Measurements from ENCODE around the gene EPHB4. TPM values are rescaled to one million over a fixed set of nuclear protein-coding genes. Genes with fewer than 3 reads are reported as not detected.
"Not testable (repeated sequence)": the region's sequence is repeated elsewhere in the genome, so short reads cannot be mapped to it uniquely, and the experiment has no call there.

Gene EPHB4
- total and polyA plus RNA-seq, 2 of the 8 experiments (the other 6 are each of a cell fraction or from before 2014, with no cell fraction given) = 85.0 to 113 TPM

DNA sequence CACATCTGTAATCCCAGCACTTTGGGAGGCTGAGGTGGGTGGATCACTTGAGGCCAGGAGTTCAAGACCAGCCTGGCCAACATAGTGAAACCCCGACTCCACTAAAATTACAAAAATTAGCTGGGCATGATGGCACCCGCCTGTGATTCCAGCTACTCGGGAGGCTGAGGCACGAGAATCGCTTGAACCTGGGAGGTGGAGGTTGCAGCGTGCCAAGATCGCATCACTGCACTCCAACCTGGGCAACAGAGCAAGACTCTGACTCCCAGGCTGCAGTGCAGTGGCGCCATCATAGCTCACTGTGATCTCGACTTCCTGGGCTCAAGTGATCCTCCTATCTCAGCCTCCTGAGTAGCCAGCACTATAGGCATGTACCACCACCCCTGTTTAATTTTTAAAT, 27.6 kb upstream of the EPHB4 start:
- H4K20me1 ChIP-seq (replicated peaks in 1 of 2; ENCODE audit: control insufficient read depth in 1 of 2, insufficient read depth in 2 of 2, low read length in 2 of 2) = peaks cover 0 to 11% of the 10 kb centered on the region in 2 experiments
- FAIRE-seq; H3K4me3 ChIP-seq (ENCODE audit: extremely low read depth in 1 of 4, insufficient read depth in 2 of 4, low read depth in 3 of 4, low read length in 4 of 4): not testable (repeated sequence)

More for the DNA sequence above, 27.6 kb upstream of the EPHB4 start:
- not testable (repeated sequence) for H3K18ac ChIP-seq (ENCODE audit: extremely low read depth, low read length); H4K5ac ChIP-seq (ENCODE audit: insufficient read length, low read depth, low read length); H4K91ac ChIP-seq (replicated peaks; ENCODE audit: insufficient read length, low read length); H3K27ac ChIP-seq (ENCODE audit: low read depth, low read length); H3K23ac ChIP-seq (ENCODE audit: insufficient read length); H2BK5ac ChIP-seq (ENCODE audit: low read depth, low read length); H3K9ac ChIP-seq (replicated peaks in 1 of 4; ENCODE audit: extremely low read depth in 1 of 4, low read depth in 3 of 4, low read length in 3 of 4); H2BK15ac ChIP-seq (ENCODE audit: low read length); H3K56ac ChIP-seq (replicated peaks; ENCODE audit: insufficient read length, low read depth, low read length); H3K9me3 ChIP-seq (ENCODE audit: insufficient read depth in 2 of 2, low read depth in 1 of 2, low read length in 1 of 2); H3K4me1 ChIP-seq (replicated peaks in 1 of 4; ENCODE audit: control insufficient read depth in 3 of 4, insufficient read depth in 4 of 4, low read length in 3 of 4); H3K23me2 ChIP-seq (ENCODE audit: low read depth, low read length); H2AFZ ChIP-seq (ENCODE audit: low read length); H2BK20ac ChIP-seq (ENCODE audit: low read length); DNase-seq (ENCODE audit: low read depth in 1 of 2, low spot score in 2 of 2); H4K8ac ChIP-seq (ENCODE audit: extremely low read depth, insufficient read depth, low read length); H3K4me2 ChIP-seq (ENCODE audit: insufficient read depth in 1 of 2, low read depth in 2 of 2, low read length in 2 of 2); H2BK120ac ChIP-seq (replicated peaks; ENCODE audit: low read depth, low read length); H2AK5ac ChIP-seq (ENCODE audit: low read depth, low read length); H3K4ac ChIP-seq (replicated peaks; ENCODE audit: insufficient read length, low read depth, low read length); H2BK12ac ChIP-seq (ENCODE audit: low read depth, low read length); H3K36me3 ChIP-seq (ENCODE audit: control insufficient read depth in 2 of 4, insufficient read depth in 4 of 4, low read length in 3 of 4); H3K14ac ChIP-seq (ENCODE audit: insufficient read length); H3K27me3 ChIP-seq (replicated peaks in 1 of 4; ENCODE audit: control insufficient read depth in 3 of 4, extremely low read depth in 1 of 4, insufficient read depth in 3 of 4, low read length in 3 of 4)
- peaks cover 0 to 21% of the 10 kb centered on the region in 2 experiments; a peak in 1 of 4 replicates for H3K79me2 ChIP-seq (ENCODE audit: control insufficient read depth in 1 of 2, insufficient read depth in 2 of 2, low read length in 2 of 2)
- 94% methylated on average over 9 of the region's 9 CpGs; no CpG with 5 or more reads in 1 of the 2 experiments for WGBS, 2 experiments (ENCODE audit: extremely low coverage in 1 of 2, insufficient coverage in 1 of 2, insufficient read length in 1 of 2, insufficient replicate concordance in 2 of 2, low coverage in 1 of 2, low lambda C conversion rate in 2 of 2, missing lambda C conversion rate in 1 of 2)
- peaks cover 12% of the 10 kb centered on the region for H3K79me1 ChIP-seq (ENCODE audit: low read depth, low read length)
- ChIA-PET CTCF (ENCODE audit: partially characterized antibody) (interaction anchor here (0.8 to 13.9 kb wide), 7 partner anchors 20 to 222 kb away, joined by 3 to 215 read pairs (median 4); partner anchors contain the start of gene POP7), POLR2A (ENCODE audit: partially characterized antibody) (interaction anchor here (1.3 to 1.9 kb wide), 4 partner anchors 9 to 53 kb away, joined by 3 to 8 read pairs (median 6); partner anchors contain the start of gene SRRT)

All from H1 (cell line).